Brain microvascular endothelial cell (primary cell): ENCODE results near the gene FAM53A.

Experiments used
- DNase-seq: peaks from one replicate; pipeline ENCODE4 v3.0.0-alpha.2; 2020
- H3K27ac ChIP-seq: fragments of 250-450 bp; sonication (Bioruptor Pico); 2 replicates; pipeline ENCODE4 v1.5.1; 2020; ENCODE audit warnings: mild to moderate bottlenecking, moderate library complexity
- H3K27me3 ChIP-seq: fragments of 250-450 bp; sonication (Bioruptor Pico); replicated peaks from 2 replicates; pipeline ENCODE4 v1.5.1; 2020; ENCODE audit warnings: mild to moderate bottlenecking
- H3K36me3 ChIP-seq: fragments of 250-450 bp; sonication (Bioruptor Pico); replicated peaks from 2 replicates; pipeline ENCODE4 v1.5.1; 2020; ENCODE audit warnings: mild to moderate bottlenecking
- H3K4me3 ChIP-seq: 2 replicates; pipeline ENCODE4 v1.5.1; 2011; ENCODE audit warnings: low read depth, mild to moderate bottlenecking, control low read depth, low read length, moderate library complexity
- in situ Hi-C: cut with HindIII; loops from 2 replicates; pipeline ENCODE4 v1.10.0; 2017; ENCODE audit warnings: low sequenced_read_pairs, low pct_ligation_motif_present
- TF ChIP-seq, protein P1 (sequence below): IDR thresholded peaks from 2 replicates; pipeline ENCODE4 v1.5.1; 2011; ENCODE audit warnings: low read depth, mild to moderate bottlenecking, moderate library complexity, low read length, control low read depth, inconsistent platforms; ENCODE audit errors: missing control alignments

FAM53A gene

DNA sequence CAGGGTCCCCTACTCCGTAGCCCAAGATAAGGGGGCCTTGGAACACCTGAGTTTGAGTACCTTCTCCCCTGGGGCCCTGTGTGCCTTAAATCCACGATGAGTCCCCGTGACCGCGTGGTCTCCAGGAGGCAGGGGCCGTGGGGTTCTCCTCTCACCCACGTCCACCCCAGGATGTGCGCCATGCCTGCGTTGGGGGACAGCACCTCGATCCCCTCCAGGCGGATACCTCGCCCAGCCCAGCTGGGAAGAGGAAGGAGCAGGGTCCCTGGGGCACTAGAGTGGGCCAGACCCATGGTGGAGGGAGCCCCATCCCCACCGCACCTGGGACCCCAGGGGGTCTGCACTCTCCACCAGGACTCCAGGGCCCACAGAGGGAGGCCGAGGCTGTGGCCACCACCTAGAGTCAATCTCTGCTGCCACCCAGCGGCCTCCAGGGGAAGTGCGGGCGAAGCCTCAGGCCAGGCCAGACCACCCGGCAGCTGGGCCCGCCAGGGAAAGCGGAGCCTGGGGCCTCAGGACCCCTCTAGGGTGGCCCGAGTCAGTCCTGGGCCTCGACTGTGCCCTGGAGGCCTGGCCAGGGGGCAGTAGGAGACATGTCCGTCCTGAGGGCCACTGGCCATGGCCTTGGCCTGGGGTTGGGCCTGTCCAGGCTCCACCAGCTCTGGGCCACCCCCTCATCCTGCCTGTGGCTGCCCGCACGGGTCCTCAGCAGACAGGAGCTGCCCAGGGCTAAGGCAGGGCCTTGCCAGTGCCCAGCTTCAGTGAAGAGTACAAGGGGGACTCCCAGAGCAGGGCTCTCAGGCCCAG is 55.0 kb downstream of the FAM53A start:
- Histone ChIP-seq H3K27ac (no peak overlapping the region), H3K36me3 (no peaks in the 10 kb centered on the region)
- in situ Hi-C loops: no loop called here

DNA sequence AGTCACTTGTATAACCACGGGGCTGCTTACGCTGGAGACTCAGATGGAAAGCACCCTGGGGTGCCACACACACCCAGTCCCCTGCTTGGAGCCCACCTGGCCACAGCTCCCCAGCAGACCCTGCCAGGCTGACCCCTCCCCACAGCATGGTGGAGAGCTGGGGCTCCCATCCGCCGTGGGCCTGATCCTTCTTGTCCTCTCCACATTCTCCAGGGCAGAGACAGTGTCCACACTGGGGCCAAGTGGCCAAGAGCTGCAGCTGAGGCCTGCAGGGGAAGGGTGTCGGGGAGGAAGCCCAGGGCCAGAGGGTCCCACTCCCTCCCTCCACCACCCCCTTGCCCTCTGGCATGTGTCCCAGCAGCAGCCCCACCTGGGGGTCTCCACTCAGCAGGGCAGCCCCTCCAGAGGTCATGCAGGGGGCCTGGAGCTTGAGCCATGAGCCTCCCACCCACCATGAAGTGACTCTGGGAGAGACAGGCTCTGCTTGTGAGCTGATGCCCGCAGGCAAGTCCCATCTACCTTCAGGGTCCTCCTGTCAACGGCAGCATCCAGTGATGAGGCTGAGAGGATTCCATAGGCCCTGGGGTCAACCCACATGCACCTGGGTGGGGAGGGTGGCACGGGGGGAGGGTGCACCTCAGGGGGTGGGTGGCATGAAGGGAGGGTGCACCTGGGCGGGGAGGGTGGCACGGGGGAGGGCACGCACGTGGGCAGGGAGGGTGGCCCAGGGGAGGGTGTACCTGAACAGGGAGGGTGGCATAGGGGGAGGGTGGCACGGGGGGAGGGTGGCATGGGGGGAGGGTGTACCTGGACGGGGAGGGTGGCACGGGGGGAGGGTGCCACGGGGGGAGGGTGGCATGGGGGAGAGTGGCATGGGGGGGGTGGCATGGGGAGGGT is 56.4 kb downstream of the FAM53A start:
- in situ Hi-C loops: no loop called here
- Histone ChIP-seq H3K4me3 (no peak overlapping the region), H3K27me3 (no peaks in the 10 kb centered on the region), H3K27ac (no peak overlapping the region), H3K36me3 (no peaks in the 10 kb centered on the region)
- DNase-seq: no peak
- TF ChIP-seq, protein P1, sequence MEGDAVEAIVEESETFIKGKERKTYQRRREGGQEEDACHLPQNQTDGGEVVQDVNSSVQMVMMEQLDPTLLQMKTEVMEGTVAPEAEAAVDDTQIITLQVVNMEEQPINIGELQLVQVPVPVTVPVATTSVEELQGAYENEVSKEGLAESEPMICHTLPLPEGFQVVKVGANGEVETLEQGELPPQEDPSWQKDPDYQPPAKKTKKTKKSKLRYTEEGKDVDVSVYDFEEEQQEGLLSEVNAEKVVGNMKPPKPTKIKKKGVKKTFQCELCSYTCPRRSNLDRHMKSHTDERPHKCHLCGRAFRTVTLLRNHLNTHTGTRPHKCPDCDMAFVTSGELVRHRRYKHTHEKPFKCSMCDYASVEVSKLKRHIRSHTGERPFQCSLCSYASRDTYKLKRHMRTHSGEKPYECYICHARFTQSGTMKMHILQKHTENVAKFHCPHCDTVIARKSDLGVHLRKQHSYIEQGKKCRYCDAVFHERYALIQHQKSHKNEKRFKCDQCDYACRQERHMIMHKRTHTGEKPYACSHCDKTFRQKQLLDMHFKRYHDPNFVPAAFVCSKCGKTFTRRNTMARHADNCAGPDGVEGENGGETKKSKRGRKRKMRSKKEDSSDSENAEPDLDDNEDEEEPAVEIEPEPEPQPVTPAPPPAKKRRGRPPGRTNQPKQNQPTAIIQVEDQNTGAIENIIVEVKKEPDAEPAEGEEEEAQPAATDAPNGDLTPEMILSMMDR: no peak

More for the DNA sequence above, 55.0 kb downstream of the FAM53A start:
- peak; percentile 39 for DNase-seq
- Histone ChIP-seq H3K27me3 (no peaks in the 10 kb centered on the region), H3K4me3 (no peak overlapping the region)
- TF ChIP-seq, protein P1: peak; percentile 99

- Histone ChIP-seq H3K27ac (no peak overlapping the region), H3K27me3 (no peaks in the 10 kb centered on the region), H3K36me3 (no peaks in the 10 kb centered on the region), H3K4me3 (no peak overlapping the region)
- TF ChIP-seq, protein P1: no peak
- no peak for DNase-seq
- in situ Hi-C loops: no loop called here
Measured at GRCh38 chr4:1626941-1627340, 57.2 kb downstream of the FAM53A start.

GRCh38 chr4:1626151-1626550 is 58.0 kb downstream of the FAM53A start:
- H3K27me3 ChIP-seq: no peaks in the 10 kb centered on the region
- in situ Hi-C loops: no loop called here
- no peaks in the 10 kb centered on the region for H3K36me3 ChIP-seq
- H3K4me3 ChIP-seq: no peak overlapping the region
- TF ChIP-seq, protein P1: no peak
- no peak overlapping the region for H3K27ac ChIP-seq
- no peak for DNase-seq

DNA sequence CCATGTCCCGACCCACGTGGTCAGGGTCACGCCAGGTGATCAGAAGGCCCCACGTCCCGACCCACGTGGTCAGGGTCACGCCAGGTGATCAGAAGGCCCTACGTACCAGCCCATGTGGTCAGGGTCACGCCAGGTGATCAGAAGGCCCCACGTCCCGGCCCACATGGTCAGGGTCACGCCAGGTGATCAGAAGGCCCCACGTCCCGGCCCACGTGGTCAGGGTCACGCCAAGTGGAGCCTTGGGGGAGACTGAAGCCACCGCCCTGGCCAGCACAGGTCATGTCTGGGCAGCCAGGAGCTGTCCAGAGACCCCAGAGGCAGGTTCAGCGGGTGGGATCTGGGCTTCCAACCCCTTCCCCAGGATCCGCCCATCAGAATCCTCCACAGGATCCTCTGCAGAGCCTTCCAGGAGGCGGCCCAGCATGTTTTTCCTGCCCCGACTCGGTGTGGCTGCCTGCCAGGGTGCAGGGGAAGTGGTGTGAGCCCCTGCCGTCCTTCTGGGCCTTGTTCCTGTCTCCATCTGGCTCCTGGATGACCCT is 58.4 kb downstream of the FAM53A start:
- TF ChIP-seq, protein P1: no peak
- no peak overlapping the region for H3K4me3 ChIP-seq
- H3K27me3 ChIP-seq: no peaks in the 10 kb centered on the region
- DNase-seq: no peak
- in situ Hi-C loops: no loop called here
- no peak overlapping the region for H3K27ac ChIP-seq
- H3K36me3 ChIP-seq: no peaks in the 10 kb centered on the region
